Upper lobe of right lung (tissue), 1 donor: ENCODE measurements around the gene MISP. TPM values are rescaled to one million over a fixed set of nuclear protein-coding genes. Genes with fewer than 3 reads are reported as not detected.

Experiments
- ATAC-seq: fragments of 200-7000 bp; cut with Tn5 transposase; one replicate; pipeline ENCODE4 v1.9.1; 2020; ENCODE audit warnings: mild to moderate bottlenecking, moderate library complexity
- DNase-seq: peaks from one replicate; pipeline ENCODE4 v3.0.0-alpha.2; 2020
- H3K27ac ChIP-seq: fragments of 200-600 bp; one replicate; pipeline ENCODE4 v1.8.0; 2022
- H3K27me3 ChIP-seq: fragments of 200-600 bp; one replicate; pipeline ENCODE4 v1.8.0; 2022; ENCODE audit warnings: mild to moderate bottlenecking
- H3K36me3 ChIP-seq: fragments of 200-600 bp; one replicate; pipeline ENCODE4 v1.8.0; 2022
- H3K4me1 ChIP-seq: fragments of 200-600 bp; one replicate; pipeline ENCODE4 v1.8.0; 2022
- H3K4me3 ChIP-seq: fragments of 200-600 bp; one replicate; pipeline ENCODE4 v1.8.0; 2022; ENCODE audit warnings: mild to moderate bottlenecking
- H3K9me3 ChIP-seq: fragments of 200-600 bp; one replicate; pipeline ENCODE4 v1.8.0; 2022
- CTCF ChIP-seq: fragments of 200-600 bp; IDR thresholded peaks from one replicate; pipeline ENCODE4 v1.8.0; 2022; ENCODE audit warnings: antibody characterized with exemption
- intact Hi-C: fragments of 100-400 bp; cut with DNase I; formaldehyde crosslinking; loops from one replicate; pipeline ENCODE4 v1.11.0; 2022
- total RNA-seq: library from RNA; stranded (reverse); fragmentation: NEBNext Ultra II Directional; extraction: Animal tissue kit (Norgen Biotek cat#: 25700); gene quantifications from one replicate; pipeline ENCODE4 v1.2.1, GENCODE V29; 2021
- donor health status: DM: no; HTN: yes; CAD: no; lungs with severe emphysema.

The MISP gene
- total RNA-seq, 1 donor from 2014 or later, result 15.9 TPM

- Histone ChIP-seq H3K27me3 (no peaks in the 10 kb centered on the region), H3K27ac (no peak overlapping the region), H3K4me3 (no peak overlapping the region), H3K36me3 (peaks cover 95% of the 10 kb centered on the region), H3K9me3 (no peaks in the 10 kb centered on the region), H3K4me1 (peaks cover 14% of the 10 kb centered on the region)
- DNase-seq (peak; percentile 58), ATAC-seq (no peak)
- intact Hi-C loops, result no loop called here
- no peak for TF ChIP-seq CTCF
These were observed 56.0 kb downstream of the MISP start for GRCh38 chr19:806815-807421.

GRCh38 chr19:807627-808422, 56.9 kb downstream of the MISP start:
- ATAC-seq, result no peak
- H3K27me3 ChIP-seq, result no peaks in the 10 kb centered on the region
- DNase-seq, result peak; percentile 48
- peaks cover 5% of the 10 kb centered on the region for H3K4me1 ChIP-seq
- TF ChIP-seq CTCF, result no peak
- H3K27ac ChIP-seq, result no peak overlapping the region
- H3K36me3 ChIP-seq, result peaks cover 94% of the 10 kb centered on the region
- H3K4me3 ChIP-seq, result no peak overlapping the region
- H3K9me3 ChIP-seq, result no peaks in the 10 kb centered on the region
- intact Hi-C loops, result no loop called here

GRCh38 chr19:808423-808775, 57.5 kb downstream of the MISP start:
- no peak for TF ChIP-seq CTCF
- Histone ChIP-seq H3K4me3 (no peak overlapping the region), H3K36me3 (peaks cover 88% of the 10 kb centered on the region), H3K27me3 (no peaks in the 10 kb centered on the region), H3K4me1 (no peaks in the 10 kb centered on the region), H3K9me3 (no peaks in the 10 kb centered on the region), H3K27ac (no peak overlapping the region)
- ATAC-seq, result no peak
- peak; percentile 60 for DNase-seq
- intact Hi-C loops, result no loop called here

- Histone ChIP-seq H3K4me3 (no peak overlapping the region), H3K27ac (no peak overlapping the region), H3K4me1 (no peaks in the 10 kb centered on the region), H3K36me3 (peaks cover 70% of the 10 kb centered on the region), H3K27me3 (no peaks in the 10 kb centered on the region), H3K9me3 (no peaks in the 10 kb centered on the region)
- TF ChIP-seq CTCF, result no peak
- intact Hi-C loops, result no loop called here
- no peak for ATAC-seq
- DNase-seq, result peak; percentile 54
These were observed 59.4 kb downstream of the MISP start for GRCh38 chr19:810077-810855.

- TF ChIP-seq CTCF, result no peak
- Histone ChIP-seq H3K36me3 (peaks cover 62% of the 10 kb centered on the region), H3K9me3 (no peaks in the 10 kb centered on the region), H3K27ac (no peak overlapping the region), H3K27me3 (no peaks in the 10 kb centered on the region), H3K4me3 (no peak overlapping the region), H3K4me1 (no peaks in the 10 kb centered on the region)
- intact Hi-C loops, result no loop called here
- ATAC-seq, result no peak
- DNase-seq, result peak; percentile 59
These were observed 60.1 kb downstream of the MISP start for GRCh38 chr19:810883-811489.
